HEK293 (cell line): Measurements from ENCODE around the gene SNAI1.
A peak's percentile ranks its signal among the peaks of the same experiment; 100 is the strongest.
"Not testable (repeated sequence)": the region's sequence is repeated elsewhere in the genome, so short reads cannot be mapped to it uniquely, and the experiment has no call there.

ENCODE experiments used
- CTCF ChIA-PET: fragments of 350-600 bp; formaldehyde crosslinking; extraction: SDS; loops from one replicate; lab custom pipeline; 2021; ENCODE audit warnings: antibody characterized with exemption; lab: Yijun Ruan, JAX
- POLR2A ChIA-PET: fragments of 300-600 bp; formaldehyde crosslinking; extraction: SDS; loops from one replicate; lab custom pipeline; 2020; ENCODE audit warnings: antibody characterized with exemption, inconsistent platforms; lab: Yijun Ruan, JAX
- H3K27ac ChIP-seq: fragments of 200-500 bp; sonication (Bioruptor generic); 2 replicates; pipeline ENCODE4 v1.5.1; 2014; ENCODE audit warnings: low read depth, low read length, control low read depth, inconsistent platforms; ENCODE audit errors: extremely low read depth
- H3K36me3 ChIP-seq, 2 experiments: fragments of 200-500 bp in 1 of 2; sonication (Bioruptor generic) in 1 of 2; 1 replicate in 1 of 2; 2 replicates in 1 of 2; pipeline ENCODE4 v1.5.1; 2014 to 2017; ENCODE audit warnings: inconsistent platforms in 2 of 2, low read length in 2 of 2; ENCODE audit not compliant: control insufficient read depth in 2 of 2, insufficient read depth in 1 of 2
- H3K4me1 ChIP-seq: fragments of 200-500 bp; sonication (Bioruptor generic); 2 replicates; pipeline ENCODE4 v1.5.1; 2014; ENCODE audit warnings: mild to moderate bottlenecking, low read length, inconsistent platforms; ENCODE audit not compliant: control insufficient read depth, insufficient read depth
- H3K4me3 ChIP-seq: 2 replicates; pipeline ENCODE4 v1.5.1; 2011; ENCODE audit warnings: low read depth, mild to moderate bottlenecking, control low read depth, low read length, moderate library complexity
- H3K9me3 ChIP-seq: fragments of 200-500 bp; sonication (Bioruptor generic); 2 replicates; pipeline ENCODE4 v1.5.1; 2014; ENCODE audit warnings: low read depth, low read length, inconsistent platforms; ENCODE audit not compliant: control insufficient read depth, insufficient read depth
- AEBP2 ChIP-seq: fragments of 450-650 bp; formaldehyde crosslinking; IDR thresholded peaks from 2 replicates; pipeline ENCODE4 v1.5.1; 2016; ENCODE audit warnings: missing biosample characterization, missing genetic modification characterization, borderline replicate concordance
- PBX3 ChIP-seq: sonication (generic); formaldehyde crosslinking; IDR thresholded peaks from 2 replicates; pipeline ENCODE4 v1.8.1; 2022; ENCODE audit warnings: mild to moderate bottlenecking, moderate library complexity, missing genetic modification reagents
- PRDM1 ChIP-seq: fragments of 450-650 bp; formaldehyde crosslinking; IDR thresholded peaks from 2 replicates; pipeline ENCODE4; 2016; ENCODE audit warnings: missing biosample characterization, missing genetic modification characterization
- PRDM10 ChIP-seq: fragments of 450-650 bp; formaldehyde crosslinking; IDR thresholded peaks from 2 replicates; pipeline ENCODE4 v1.5.1; 2016; ENCODE audit warnings: missing biosample characterization, missing genetic modification characterization
- SCRT1 ChIP-seq: fragments of 450-650 bp; formaldehyde crosslinking; IDR thresholded peaks from 2 replicates; pipeline ENCODE4 v1.5.1; 2016; ENCODE audit warnings: missing biosample characterization, missing genetic modification characterization, borderline replicate concordance
- ZBTB20 ChIP-seq: fragments of 450-650 bp; formaldehyde crosslinking; IDR thresholded peaks from 2 replicates; pipeline ENCODE4 v1.5.1; 2016; ENCODE audit warnings: missing biosample characterization, missing genetic modification characterization
- ZBTB49 ChIP-seq: fragments of 450-650 bp; formaldehyde crosslinking; IDR thresholded peaks from 2 replicates; pipeline ENCODE4 v1.5.1; 2016; ENCODE audit warnings: missing biosample characterization, missing genetic modification characterization, low read depth
- ZNF133 ChIP-seq: fragments of 450-650 bp; formaldehyde crosslinking; IDR thresholded peaks from 2 replicates; pipeline ENCODE4 v1.5.1; 2016; ENCODE audit warnings: missing biosample characterization, missing genetic modification characterization
- ZNF16 ChIP-seq: fragments of 450-650 bp; formaldehyde crosslinking; IDR thresholded peaks from 2 replicates; pipeline ENCODE4 v1.5.1; 2016; ENCODE audit warnings: low read depth, missing biosample characterization, missing genetic modification characterization
- ZNF2 ChIP-seq: fragments of 450-650 bp; formaldehyde crosslinking; IDR thresholded peaks from 2 replicates; pipeline ENCODE4 v1.5.1; 2016; ENCODE audit warnings: missing biosample characterization, missing genetic modification characterization
- ZNF26 ChIP-seq: fragments of 450-650 bp; formaldehyde crosslinking; IDR thresholded peaks from 2 replicates; pipeline ENCODE4 v1.5.1; 2016; ENCODE audit warnings: missing biosample characterization, missing genetic modification characterization
- ZNF362 ChIP-seq: fragments of 450-650 bp; formaldehyde crosslinking; IDR thresholded peaks from 2 replicates; pipeline ENCODE4 v1.5.1; 2016; ENCODE audit warnings: missing biosample characterization, missing genetic modification characterization
- ZNF449 ChIP-seq: fragments of 450-650 bp; formaldehyde crosslinking; IDR thresholded peaks from 2 replicates; pipeline ENCODE4 v1.5.1; 2017; ENCODE audit warnings: missing biosample characterization, mild to moderate bottlenecking, missing genetic modification characterization, moderate library complexity
- ZNF623 ChIP-seq: fragments of 450-650 bp; formaldehyde crosslinking; IDR thresholded peaks from 2 replicates; pipeline ENCODE4 v1.5.1; 2016; ENCODE audit warnings: missing biosample characterization, missing genetic modification characterization
- ZNF624 ChIP-seq: fragments of 450-650 bp; formaldehyde crosslinking; IDR thresholded peaks from 2 replicates; pipeline ENCODE4 v1.5.1; 2017; ENCODE audit warnings: missing biosample characterization, missing genetic modification characterization
- ZNF768 ChIP-seq: fragments of 450-650 bp; formaldehyde crosslinking; IDR thresholded peaks from 2 replicates; pipeline ENCODE4 v1.5.1; 2018; ENCODE audit warnings: missing biosample characterization, mild to moderate bottlenecking, missing genetic modification characterization
- ZSCAN30 ChIP-seq: fragments of 450-650 bp; IDR thresholded peaks from 2 replicates; pipeline ENCODE4 v1.5.1; 2018; ENCODE audit warnings: missing biosample characterization, mild to moderate bottlenecking, missing genetic modification characterization, moderate library complexity

The SNAI1 gene

GRCh38 chr20:49995586-49995985, 12.8 kb downstream of the SNAI1 start:
- no peak overlapping the region for H3K4me3 ChIP-seq
- H3K4me1 ChIP-seq: no peaks in the 10 kb centered on the region
- no peaks in the 10 kb centered on the region for H3K9me3 ChIP-seq
- POLR2A ChIA-PET: no interaction called here
- TF ChIP-seq SCRT1 (no peak), PRDM1 (tag by site-specific recombination) (peak; percentile 94), ZNF624 (tag by site-specific recombination) (no peak), ZNF26 (tag by site-specific recombination) (no peak), ZNF623 (tag by site-specific recombination) (peak; percentile 84)
- CTCF ChIA-PET: interaction anchor here (0.7 to 1.4 kb wide), 2 partner anchors 71 to 75 kb away, joined by 4 to 5 read pairs; no protein-coding TSS in a partner anchor
- no peaks in the 10 kb centered on the region for H3K36me3 ChIP-seq
- no peak overlapping the region for H3K27ac ChIP-seq

- H3K4me1 ChIP-seq, POLR2A ChIA-PET, H3K27ac ChIP-seq, H3K36me3 ChIP-seq, H3K4me3 ChIP-seq, H3K9me3 ChIP-seq: not testable (repeated sequence)
- TF ChIP-seq ZNF362: peak; percentile 22; the same call in 1 of the 2 replicates
- CTCF ChIA-PET: interaction anchor here (1.0 kb wide), 1 partner anchor 85 kb away, joined by 4 read pairs; no protein-coding TSS in a partner anchor
Measured at GRCh38 chr20:49998478-49999188, 15.9 kb downstream of the SNAI1 start.

- ChIA-PET CTCF (interaction anchor here (0.6 to 1.0 kb wide), 2 partner anchors 84 to 1038 kb away, joined by 3 to 4 read pairs; no protein-coding TSS in a partner anchor), POLR2A (no interaction called here)
- TF ChIP-seq ZSCAN30 (tag by site-specific recombination) (no peak), ZBTB49 (tag by site-specific recombination) (no peak), PRDM10 (tag by site-specific recombination) (no peak), ZNF16 (no peak), ZBTB20 (tag by site-specific recombination) (no peak), ZNF2 (no peak), PBX3 (CRISPR knock-in tag) (no peak), AEBP2 (no peak), ZNF449 (tag by site-specific recombination) (no peak), ZNF768 (tag by site-specific recombination) (no peak), ZNF133 (tag by site-specific recombination) (no peak)
- no peak overlapping the region for H3K4me3 ChIP-seq
- no peaks in the 10 kb centered on the region for H3K4me1 ChIP-seq
- H3K27ac ChIP-seq: no peak overlapping the region
- H3K36me3 ChIP-seq: no peaks in the 10 kb centered on the region
- H3K9me3 ChIP-seq: no peaks in the 10 kb centered on the region
Measured at GRCh38 chr20:49999329-49999728, 16.5 kb downstream of the SNAI1 start.
